ENCODE measurements around the gene NLK. TPM values are rescaled to one million over a fixed set of nuclear protein-coding genes. Genes with fewer than 3 reads are reported as not detected.
A peak's percentile ranks its signal among the peaks of the same experiment; 100 is the strongest.
"Not testable (repeated sequence)": the region's sequence is repeated elsewhere in the genome, so short reads cannot be mapped to it uniquely, and the experiment has no call there.

The NLK gene
- total RNA-seq, 2 experiments from 2014 or later, result 18.1 to 27.8 TPM

GRCh38 chr17:28096756-28097155 lies 54.3 kb downstream of the NLK start:
- no peak for DNase-seq (ENCODE audit: low spot score)
- no peak overlapping the region for H3K4me2 ChIP-seq (ENCODE audit: low read length)
- ChIA-PET CTCF (ENCODE audit: unreplicated experiment) (no interaction called here), POLR2A (no interaction called here)
- no peak overlapping the region for H3K4me3 ChIP-seq (ENCODE audit: low read depth, low read length, poor library complexity, severe bottlenecking)
- intact Hi-C loops (cut with micrococcal nuclease; ENCODE audit: unreplicated experiment), result no loop called here
- H4K20me1 ChIP-seq (ENCODE audit: insufficient read depth, low read length), result no peaks in the 10 kb centered on the region; the same call in 1 of the 2 replicates
- no peak overlapping the region for H2AFZ ChIP-seq (ENCODE audit: low read length)
- TF ChIP-seq EZH2phosphoT487 (IDR thresholded peaks at IDR 0.05; ENCODE audit: borderline replicate concordance, low read depth, low read length) (no peak), CTCF (conservative IDR thresholded peaks at IDR 0.05; ENCODE audit: low read length) (no peak)
- H3K79me2 ChIP-seq (ENCODE audit: insufficient read depth, low read depth, low read length), result peaks cover 7% of the 10 kb centered on the region; the same call in 1 of the 2 replicates
- no TSS peak for BruUV-seq (replicated peaks)
- no peaks in the 10 kb centered on the region for H3K9me3 ChIP-seq (ENCODE audit: low read length)
- H3K9me2 ChIP-seq (ENCODE audit: insufficient read depth, low read length), result no peaks in the 10 kb centered on the region
- H3K27ac ChIP-seq (ENCODE audit: low read depth, low read length, poor library complexity, severe bottlenecking), result no peak overlapping the region
- peaks cover 13% of the 10 kb centered on the region for H3K4me1 ChIP-seq (ENCODE audit: insufficient read depth, low read length, poor library complexity, severe bottlenecking)
- no peaks in the 10 kb centered on the region for H3K36me3 ChIP-seq (ENCODE audit: insufficient read depth, low read length)

GRCh38 chr17:28097254-28097653 lies 54.8 kb downstream of the NLK start:
- no peaks in the 10 kb centered on the region for H3K9me3 ChIP-seq (ENCODE audit: low read length)
- H3K4me3 ChIP-seq (ENCODE audit: low read depth, low read length, poor library complexity, severe bottlenecking), result no peak overlapping the region
- TF ChIP-seq CTCF (conservative IDR thresholded peaks at IDR 0.05; ENCODE audit: low read length) (no peak), EZH2phosphoT487 (IDR thresholded peaks at IDR 0.05; ENCODE audit: borderline replicate concordance, low read depth, low read length) (no peak)
- H4K20me1 ChIP-seq (ENCODE audit: insufficient read depth, low read length), result no peaks in the 10 kb centered on the region; the same call in 1 of the 2 replicates
- peaks cover 13% of the 10 kb centered on the region for H3K4me1 ChIP-seq (ENCODE audit: insufficient read depth, low read length, poor library complexity, severe bottlenecking)
- H3K9me2 ChIP-seq (ENCODE audit: insufficient read depth, low read length), result no peaks in the 10 kb centered on the region
- CTCF ChIA-PET (ENCODE audit: unreplicated experiment), result no interaction called here
- H3K27ac ChIP-seq (ENCODE audit: low read depth, low read length, poor library complexity, severe bottlenecking), result no peak overlapping the region
- peaks cover 7% of the 10 kb centered on the region; the same call in 1 of the 2 replicates for H3K79me2 ChIP-seq (ENCODE audit: insufficient read depth, low read depth, low read length)
- POLR2A ChIA-PET, result no interaction called here
- H2AFZ ChIP-seq (ENCODE audit: low read length), result no peak overlapping the region
- H3K4me2 ChIP-seq (ENCODE audit: low read length), result peak overlapping the region; percentile 39; the same call in 1 of the 2 replicates
- intact Hi-C loops (cut with micrococcal nuclease; ENCODE audit: unreplicated experiment), result no loop called here
- BruUV-seq (replicated peaks), result no TSS peak
- no peak for DNase-seq (ENCODE audit: low spot score)
- H3K36me3 ChIP-seq (ENCODE audit: insufficient read depth, low read length), result no peaks in the 10 kb centered on the region

- H4K20me1 ChIP-seq (ENCODE audit: insufficient read depth, low read length), result no peaks in the 10 kb centered on the region; the same call in 1 of the 2 replicates
- H3K9me3 ChIP-seq (ENCODE audit: low read length), result no peaks in the 10 kb centered on the region
- no TSS peak for BruUV-seq (replicated peaks)
- intact Hi-C loops (cut with micrococcal nuclease; ENCODE audit: unreplicated experiment), result no loop called here
- peaks cover 7% of the 10 kb centered on the region; the same call in 1 of the 2 replicates for H3K79me2 ChIP-seq (ENCODE audit: insufficient read depth, low read depth, low read length)
- H3K4me1 ChIP-seq (ENCODE audit: insufficient read depth, low read length, poor library complexity, severe bottlenecking), result peaks cover 13% of the 10 kb centered on the region
- no peak overlapping the region for H3K27ac ChIP-seq (ENCODE audit: low read depth, low read length, poor library complexity, severe bottlenecking)
- H3K9me2 ChIP-seq (ENCODE audit: insufficient read depth, low read length), result no peaks in the 10 kb centered on the region
- TF ChIP-seq CTCF (conservative IDR thresholded peaks at IDR 0.05; ENCODE audit: low read length), result no peak
- no peak for TF ChIP-seq EZH2phosphoT487 (IDR thresholded peaks at IDR 0.05; ENCODE audit: borderline replicate concordance, low read depth, low read length)
- no peak overlapping the region for H2AFZ ChIP-seq (ENCODE audit: low read length)
- ChIA-PET CTCF (ENCODE audit: unreplicated experiment) (no interaction called here), POLR2A (no interaction called here)
- DNase-seq (ENCODE audit: low spot score), result peak; percentile 17
- H3K36me3 ChIP-seq (ENCODE audit: insufficient read depth, low read length), result no peaks in the 10 kb centered on the region
- H3K4me3 ChIP-seq (ENCODE audit: low read depth, low read length, poor library complexity, severe bottlenecking), result no peak overlapping the region
- H3K4me2 ChIP-seq (ENCODE audit: low read length), result peak overlapping the region; percentile 39
Observed at GRCh38 chr17:28097901-28098300, 55.4 kb downstream of the NLK start.

- BruUV-seq (replicated peaks); H3K4me2 ChIP-seq (ENCODE audit: low read length); CTCF ChIA-PET (ENCODE audit: unreplicated experiment); H3K79me2 ChIP-seq (ENCODE audit: insufficient read depth, low read depth, low read length); H3K27ac ChIP-seq (ENCODE audit: low read depth, low read length, poor library complexity, severe bottlenecking); H3K4me3 ChIP-seq (ENCODE audit: low read depth, low read length, poor library complexity, severe bottlenecking); H2AFZ ChIP-seq (ENCODE audit: low read length); DNase-seq (ENCODE audit: low spot score); H3K36me3 ChIP-seq (ENCODE audit: insufficient read depth, low read length); intact Hi-C loops (cut with micrococcal nuclease; ENCODE audit: unreplicated experiment); H3K9me2 ChIP-seq (ENCODE audit: insufficient read depth, low read length); H3K9me3 ChIP-seq (ENCODE audit: low read length); POLR2A ChIA-PET; H4K20me1 ChIP-seq (ENCODE audit: insufficient read depth, low read length): not testable (repeated sequence)
- peaks cover 13% of the 10 kb centered on the region for H3K4me1 ChIP-seq (ENCODE audit: insufficient read depth, low read length, poor library complexity, severe bottlenecking)
Observed at GRCh38 chr17:28098591-28098990, 56.1 kb downstream of the NLK start.

All from OCI-LY7 (cell line).